MG63 (cell line): ENCODE results near the gene FAM193A. TPM values are rescaled to one million over a fixed set of nuclear protein-coding genes. Genes with fewer than 3 reads are reported as not detected.
"Not testable (repeated sequence)": the region's sequence is repeated elsewhere in the genome, so short reads cannot be mapped to it uniquely, and the experiment has no call there.

Source experiments
- DNase-seq: peaks from one replicate; pipeline ENCODE4 v3.0.0-alpha.2; 2020
- H3K27me3 ChIP-seq: fragments of 250-450 bp; sonication (Bioruptor Pico); 2 replicates; pipeline ENCODE4 v1.5.1; 2020; ENCODE audit warnings: mild to moderate bottlenecking, moderate library complexity
- H3K36me3 ChIP-seq: fragments of 250-450 bp; sonication (Bioruptor Pico); 2 replicates; pipeline ENCODE4 v1.5.1; 2020; ENCODE audit warnings: mild to moderate bottlenecking, moderate library complexity
- H3K4me3 ChIP-seq: fragments of 250-450 bp; sonication (Bioruptor Pico); 2 replicates; pipeline ENCODE4 v1.5.1; 2020; ENCODE audit warnings: mild to moderate bottlenecking, moderate library complexity
- H3K9me3 ChIP-seq: fragments of 250-450 bp; sonication (Bioruptor Pico); 2 replicates; pipeline ENCODE4 v1.5.1; 2020; ENCODE audit warnings: mild to moderate bottlenecking, moderate library complexity
- total RNA-seq: library from RNA; depleted of rRNA; stranded (reverse); fragments of >200 nt; shearing (Covaris generic); gene quantifications from 2 replicates; pipeline ENCODE4 v1.2.3, GENCODE V29; 2014; ENCODE audit warnings: low replicate concordance

Gene FAM193A
- total RNA-seq, 1 experiment from 2014 or later = 7.3 TPM

- no peaks in the 10 kb centered on the region for H3K9me3 ChIP-seq
- no peak for DNase-seq
- H3K27me3 ChIP-seq = no peaks in the 10 kb centered on the region
- no peak overlapping the region for H3K4me3 ChIP-seq
- peaks cover 11% of the 10 kb centered on the region for H3K36me3 ChIP-seq
Measured at GRCh38 chr4:2512396-2513135, 23.9 kb upstream of the FAM193A start.

- H3K9me3 ChIP-seq, DNase-seq, H3K4me3 ChIP-seq, H3K27me3 ChIP-seq: not testable (repeated sequence)
- peaks cover 11% of the 10 kb centered on the region for H3K36me3 ChIP-seq
Measured at GRCh38 chr4:2514193-2514592, 22.3 kb upstream of the FAM193A start.

- not testable (repeated sequence) for H3K27me3 ChIP-seq, DNase-seq, H3K9me3 ChIP-seq, H3K4me3 ChIP-seq
- peaks cover 11% of the 10 kb centered on the region for H3K36me3 ChIP-seq
Measured at GRCh38 chr4:2514944-2515343, 21.5 kb upstream of the FAM193A start.

- Histone ChIP-seq H3K4me3 (no peak overlapping the region), H3K9me3 (no peaks in the 10 kb centered on the region), H3K36me3 (peaks cover 11% of the 10 kb centered on the region), H3K27me3 (no peaks in the 10 kb centered on the region)
- no peak for DNase-seq
Measured at GRCh38 chr4:2515830-2516550, 20.5 kb upstream of the FAM193A start.

- Histone ChIP-seq H3K36me3 (peaks cover 11% of the 10 kb centered on the region), H3K9me3 (no peaks in the 10 kb centered on the region), H3K4me3 (no peak overlapping the region), H3K27me3 (no peaks in the 10 kb centered on the region)
- no peak for DNase-seq
Measured at GRCh38 chr4:2516635-2517034, 19.8 kb upstream of the FAM193A start.

GRCh38 chr4:2526559-2526958 lies 9.9 kb upstream of the FAM193A start:
- H3K4me3 ChIP-seq = no peak overlapping the region
- no peaks in the 10 kb centered on the region for H3K27me3 ChIP-seq
- H3K9me3 ChIP-seq = no peaks in the 10 kb centered on the region
- no peak for DNase-seq
- H3K36me3 ChIP-seq = no peaks in the 10 kb centered on the region

GRCh38 chr4:2534904-2535375 lies 1.5 kb upstream of the FAM193A start:
- Histone ChIP-seq H3K36me3 (peaks cover 4% of the 10 kb centered on the region), H3K27me3 (no peaks in the 10 kb centered on the region), H3K9me3 (no peaks in the 10 kb centered on the region), H3K4me3 (peak overlapping the region; percentile 69)
- no peak for DNase-seq

GRCh38 chr4:2535376-2536192 lies 863 bp upstream of the FAM193A start:
- Histone ChIP-seq H3K36me3 (peaks cover 4% of the 10 kb centered on the region), H3K9me3 (no peaks in the 10 kb centered on the region), H3K27me3 (no peaks in the 10 kb centered on the region), H3K4me3 (peak overlapping the region; percentile 69)
- DNase-seq = peak; percentile 23

- Histone ChIP-seq H3K27me3 (no peaks in the 10 kb centered on the region), H3K36me3 (peaks cover 4% of the 10 kb centered on the region), H3K4me3 (peak overlapping the region; percentile 75), H3K9me3 (no peaks in the 10 kb centered on the region)
- DNase-seq = peak; percentile 39
Measured at GRCh38 chr4:2537011-2537830, 774 bp downstream of the FAM193A start.

- not testable (repeated sequence) for H3K27me3 ChIP-seq, H3K36me3 ChIP-seq, DNase-seq, H3K9me3 ChIP-seq, H3K4me3 ChIP-seq
Measured at GRCh38 chr4:2543580-2544191, 7.2 kb downstream of the FAM193A start.

- Histone ChIP-seq H3K9me3 (no peaks in the 10 kb centered on the region), H3K27me3 (no peaks in the 10 kb centered on the region), H3K36me3 (no peaks in the 10 kb centered on the region), H3K4me3 (no peak overlapping the region)
- DNase-seq = no peak
Measured at GRCh38 chr4:2545321-2546013, 9.0 kb downstream of the FAM193A start.

- DNase-seq = no peak
- Histone ChIP-seq H3K4me3 (no peak overlapping the region), H3K9me3 (no peaks in the 10 kb centered on the region), H3K36me3 (no peaks in the 10 kb centered on the region), H3K27me3 (no peaks in the 10 kb centered on the region)
Measured at GRCh38 chr4:2546286-2546823, 9.9 kb downstream of the FAM193A start.

- not testable (repeated sequence) for H3K27me3 ChIP-seq, H3K4me3 ChIP-seq, DNase-seq, H3K9me3 ChIP-seq, H3K36me3 ChIP-seq
Measured at GRCh38 chr4:2546961-2547691, 10.7 kb downstream of the FAM193A start.

- H3K9me3 ChIP-seq = no peaks in the 10 kb centered on the region
- H3K4me3 ChIP-seq = no peak overlapping the region
- DNase-seq = no peak
- H3K27me3 ChIP-seq = no peaks in the 10 kb centered on the region
- no peaks in the 10 kb centered on the region for H3K36me3 ChIP-seq
Measured at GRCh38 chr4:2551118-2551517, 14.7 kb downstream of the FAM193A start.

GRCh38 chr4:2552806-2553205 lies 16.4 kb downstream of the FAM193A start:
- Histone ChIP-seq H3K36me3 (no peaks in the 10 kb centered on the region), H3K9me3 (no peaks in the 10 kb centered on the region), H3K27me3 (no peaks in the 10 kb centered on the region), H3K4me3 (no peak overlapping the region)
- no peak for DNase-seq
